Caco-2 (cell line): ENCODE measurements around the gene F2. TPM values are rescaled to one million over a fixed set of nuclear protein-coding genes. Genes with fewer than 3 reads are reported as not detected.
A peak's percentile ranks its signal among the peaks of the same experiment; 100 is the strongest.

Source experiments
- BruUV-seq: library from RNA; stranded (reverse); fragments of 400-500 nt; replicated peaks from 2 replicates; lab custom pipeline; 2021; lab: Mats Ljungman, UMichigan
- CTCF ChIA-PET: fragments of 300-600 bp; sonication (Branson Sonifier 250); formaldehyde crosslinking; loops from one replicate; lab custom pipeline; 2022; ENCODE audit warnings: antibody characterized with exemption; lab: Charles Lee
- POLR2A ChIA-PET: fragments of 300-600 bp; sonication (Branson Sonifier 250); formaldehyde crosslinking; loops from one replicate; lab custom pipeline; 2022; ENCODE audit warnings: antibody characterized with exemption; lab: Charles Lee
- DNase-seq, 2 experiments: peaks; one replicate each; pipeline versions ENCODE4 v3.0.0 to v3.0.0-alpha.2; 2020 to 2022
- H3K27me3 ChIP-seq: replicated peaks from 2 replicates; pipeline ENCODE4 v1.6.0; 2011; ENCODE audit warnings: low read length; ENCODE audit not compliant: control insufficient read depth, insufficient read depth
- H3K36me3 ChIP-seq: 2 replicates; pipeline ENCODE4 v1.5.1; 2011; ENCODE audit warnings: low read length; ENCODE audit not compliant: control insufficient read depth, insufficient read depth
- H3K4me1 ChIP-seq: fragments of 250-450 bp; sonication (Bioruptor Pico); 2 replicates; pipeline ENCODE4 v1.5.1; 2020; ENCODE audit warnings: mild to moderate bottlenecking
- H3K4me3 ChIP-seq: 2 replicates; pipeline ENCODE4 v1.5.1; 2011; ENCODE audit warnings: low read depth, mild to moderate bottlenecking, control low read depth, low read length
- H3K9me3 ChIP-seq: fragments of 250-450 bp; sonication (Bioruptor Pico); 2 replicates; pipeline ENCODE4 v1.5.1; 2020; ENCODE audit warnings: mild to moderate bottlenecking, moderate library complexity
- H3K27ac Mint-ChIP-seq: one replicate; pipeline ENCODE4 v1.8.0; 2022; ENCODE audit warnings: mixed read lengths; ENCODE audit not compliant: unreplicated experiment
- H3K27me3 Mint-ChIP-seq: one replicate; pipeline ENCODE4 v1.8.0; 2022; ENCODE audit warnings: mixed read lengths; ENCODE audit not compliant: insufficient read depth, unreplicated experiment
- H3K36me3 Mint-ChIP-seq: one replicate; pipeline ENCODE4 v1.8.0; 2022; ENCODE audit warnings: mild to moderate bottlenecking, mixed read lengths; ENCODE audit not compliant: insufficient read depth, unreplicated experiment
- H3K4me1 Mint-ChIP-seq: one replicate; pipeline ENCODE4 v1.8.0; 2022; ENCODE audit warnings: low read depth, mixed read lengths; ENCODE audit not compliant: unreplicated experiment
- H3K4me3 Mint-ChIP-seq: one replicate; pipeline ENCODE4 v1.8.0; 2022; ENCODE audit warnings: mild to moderate bottlenecking, moderate library complexity, mixed read lengths; ENCODE audit not compliant: unreplicated experiment
- H3K9me3 Mint-ChIP-seq: one replicate; pipeline ENCODE4 v1.8.0; 2022; ENCODE audit warnings: mixed read lengths; ENCODE audit not compliant: unreplicated experiment
- CTCF ChIP-seq, 2 experiments: fragments of 200-600 bp in 1 of 2; IDR thresholded peaks; 1 replicate in 1 of 2; 2 replicates in 1 of 2; pipeline versions ENCODE4 v1.5.1 to v1.8.0; 2011 to 2022; ENCODE audit warnings: antibody characterized with exemption in 1 of 2, control low read depth in 1 of 2, inconsistent platforms in 1 of 2, low read depth in 1 of 2, low read length in 1 of 2, mild to moderate bottlenecking in 1 of 2, moderate library complexity in 1 of 2; ENCODE audit not compliant: insufficient read depth in 1 of 2, severe bottlenecking in 1 of 2, unreplicated experiment in 1 of 2
- intact Hi-C: fragments of 100-400 bp; cut with micrococcal nuclease; formaldehyde crosslinking; loops from one replicate; pipeline ENCODE4 v1.10.0; 2022; ENCODE audit not compliant: unreplicated experiment
- microRNA-seq: library from miRNA; unstranded; fragments of <30 nt; microRNA quantifications from one replicate; pipeline ENCODE4 v1.2.0, GENCODE V29; 2022
- total RNA-seq: library from RNA; stranded (reverse); gene quantifications from 2 replicates; pipeline ENCODE4 v1.2.3, GENCODE V29; 2022

F2 gene
- total RNA-seq, 1 experiment from 2014 or later = 60.0 TPM

- Mint-ChIP-seq H3K36me3 (peaks cover 92% of the 10 kb centered on the region), H3K9me3 (no peaks in the 10 kb centered on the region), H3K27ac (no peak overlapping the region), H3K4me1 (peaks cover 22% of the 10 kb centered on the region), H3K27me3 (no peaks in the 10 kb centered on the region), H3K4me3 (no peak overlapping the region)
- Histone ChIP-seq H3K4me3 (no peak overlapping the region), H3K27me3 (no peaks in the 10 kb centered on the region), H3K36me3 (peaks cover 11% of the 10 kb centered on the region), H3K9me3 (no peaks in the 10 kb centered on the region), H3K4me1 (peaks cover 22% of the 10 kb centered on the region)
- BruUV-seq = no TSS peak
- no peak for TF ChIP-seq CTCF (IDR thresholded peaks at IDR 0.05; ENCODE audit: insufficient read depth in 1 of 2, low read depth in 1 of 2, low read length in 1 of 2, severe bottlenecking in 1 of 2, unreplicated experiment in 1 of 2)
- intact Hi-C loops = no loop called here
- ChIA-PET POLR2A (no interaction called here), CTCF (no interaction called here)
- no peak for DNase-seq
These were observed 57.9 kb downstream of the F2 start for GRCh38 chr11:46776878-46777277.

- H3K36me3 Mint-ChIP-seq = peaks cover 91% of the 10 kb centered on the region
- H3K4me1 Mint-ChIP-seq = peaks cover 22% of the 10 kb centered on the region
- BruUV-seq = no TSS peak
- H3K27me3 Mint-ChIP-seq = no peaks in the 10 kb centered on the region
- Histone ChIP-seq H3K9me3 (no peaks in the 10 kb centered on the region), H3K36me3 (peaks cover 12% of the 10 kb centered on the region), H3K4me1 (peaks cover 22% of the 10 kb centered on the region), H3K27me3 (no peaks in the 10 kb centered on the region), H3K4me3 (no peak overlapping the region)
- intact Hi-C loops = no loop called here
- no peak overlapping the region for H3K4me3 Mint-ChIP-seq
- no peak for TF ChIP-seq CTCF (IDR thresholded peaks at IDR 0.05; ENCODE audit: insufficient read depth in 1 of 2, low read depth in 1 of 2, low read length in 1 of 2, severe bottlenecking in 1 of 2, unreplicated experiment in 1 of 2)
- H3K9me3 Mint-ChIP-seq = no peaks in the 10 kb centered on the region
- ChIA-PET CTCF (no interaction called here), POLR2A (no interaction called here)
- peak overlapping the region; percentile 72 for H3K27ac Mint-ChIP-seq
- DNase-seq = peak; percentile 53 to 60
These were observed 59.4 kb downstream of the F2 start for GRCh38 chr11:46778416-46778815.

Small RNAs within 50 kb of the gene (microRNA-seq; reads per million reads assigned to microRNA genes)
- gene MIR5582 = 3.7 reads per million, percentile 24 among the genes with 10 or more reads in this experiment

Other genes with a start within 250 kb of the F2 start
- gene AMBRA1, start 125.2 kb upstream of the F2 start, total RNA-seq = 48.1 and 51.5 TPM in 2 replicates
- 7.6 and 9.1 TPM in 2 replicates for gene HARBI1, start 102.0 kb upstream of the F2 start, total RNA-seq
- gene ATG13, start 101.7 kb upstream of the F2 start, total RNA-seq = 75.9 and 101 TPM in 2 replicates
- gene ARHGAP1, start 18.6 kb upstream of the F2 start, total RNA-seq = 67.1 and 73.0 TPM in 2 replicates
- 17.6 and 23.3 TPM in 2 replicates for gene ZNF408, start 18.2 kb upstream of the F2 start, total RNA-seq
- gene CKAP5, start 127.1 kb downstream of the F2 start, total RNA-seq = 221 and 224 TPM in 2 replicates
- gene LRP4, start 199.3 kb downstream of the F2 start, total RNA-seq = 9.3 and 11.1 TPM in 2 replicates
- 19.8 and 22.9 TPM in 2 replicates for gene CSTPP1, start 217.5 kb downstream of the F2 start, total RNA-seq